Measurements from ENCODE around the gene IRAK1.

The IRAK1 gene

GRCh38 chrX:154010330-154011087 lies 9.2 kb downstream of the IRAK1 start:
- H3K4me1 ChIP-seq (ENCODE audit: control insufficient read depth, insufficient read depth, low read length), result no peaks in the 10 kb centered on the region
- TF ChIP-seq ZFP3 (tag by site-specific recombination; IDR thresholded peaks at IDR 0.05; ENCODE audit: low read depth) (no peak), ZBTB44 (tag by site-specific recombination; IDR thresholded peaks at IDR 0.05) (no peak), ATF2 (tag by site-specific recombination; IDR thresholded peaks at IDR 0.05; ENCODE audit: low read depth) (no peak), ZNF544 (tag by site-specific recombination; IDR thresholded peaks at IDR 0.05) (no peak), HOXC10 (CRISPR knock-in tag; IDR thresholded peaks at IDR 0.05) (no peak), OVOL3 (tag by site-specific recombination; IDR thresholded peaks at IDR 0.05) (no peak), ZBTB48 (tag by site-specific recombination; IDR thresholded peaks at IDR 0.05) (no peak), SP2 (tag by site-specific recombination; IDR thresholded peaks at IDR 0.05) (no peak), ZNF530 (tag by site-specific recombination; IDR thresholded peaks at IDR 0.05; ENCODE audit: low read depth) (no peak), ZNF843 (tag by site-specific recombination; IDR thresholded peaks at IDR 0.05) (no peak), ZBTB7A (tag by site-specific recombination; IDR thresholded peaks at IDR 0.05; ENCODE audit: low read depth) (no peak), ZNF645 (tag by site-specific recombination; IDR thresholded peaks at IDR 0.05) (no peak), ZNF10 (tag by site-specific recombination; IDR thresholded peaks at IDR 0.05) (no peak), ZNF274 (IDR thresholded peaks at IDR 0.05; ENCODE audit: low read length) (no peak), ZNF274 (tag by site-specific recombination; IDR thresholded peaks at IDR 0.05; ENCODE audit: borderline replicate concordance) (no peak), ZNF580 (tag by site-specific recombination; IDR thresholded peaks at IDR 0.05) (no peak), ZNF280C (tag by site-specific recombination; IDR thresholded peaks at IDR 0.05) (no peak)
- no peaks in the 10 kb centered on the region for H3K9me3 ChIP-seq (ENCODE audit: control insufficient read depth, insufficient read depth, low read depth, low read length)
- no peak overlapping the region for H3K27ac ChIP-seq (ENCODE audit: extremely low read depth, low read depth, low read length)
- peaks cover 3 to 59% of the 10 kb centered on the region in 2 experiments; a peak in 2 of 3 replicates for H3K36me3 ChIP-seq (ENCODE audit: control insufficient read depth in 2 of 2, insufficient read depth in 1 of 2, low read length in 2 of 2)
- H3K4me3 ChIP-seq (ENCODE audit: low read depth, low read length), result no peak overlapping the region
- CTCF ChIA-PET, result interaction anchor here (1.1 kb wide), 2 partner anchors 17 to 531 kb away, joined by 4 read pairs; no protein-coding TSS in a partner anchor
- POLR2A ChIA-PET, result interaction anchor here (1.3 to 4.6 kb wide), 2 partner anchors 14 to 39 kb away, joined by 3 to 21 read pairs; partner anchors contain the start of genes HCFC1 and TMEM187

- no peak overlapping the region for H3K4me3 ChIP-seq (ENCODE audit: low read depth, low read length)
- TF ChIP-seq BCL11B (tag by site-specific recombination; IDR thresholded peaks at IDR 0.05; ENCODE audit: low read depth) (no peak), ZNF792 (tag by site-specific recombination; IDR thresholded peaks at IDR 0.05) (no peak), ZNF692 (tag by site-specific recombination; IDR thresholded peaks at IDR 0.05) (no peak), KLF1 (tag by site-specific recombination; IDR thresholded peaks at IDR 0.05) (no peak), ZNF16 (tag by site-specific recombination; IDR thresholded peaks at IDR 0.05; ENCODE audit: low read depth) (no peak), WT1 (tag by site-specific recombination; IDR thresholded peaks at IDR 0.05) (no peak), ZNF311 (tag by site-specific recombination; IDR thresholded peaks at IDR 0.05; ENCODE audit: borderline replicate concordance) (no peak), ZFP3 (tag by site-specific recombination; IDR thresholded peaks at IDR 0.05; ENCODE audit: low read depth) (no peak), ZBTB8A (tag by site-specific recombination; IDR thresholded peaks at IDR 0.05) (no peak), GLI2 (tag by site-specific recombination; IDR thresholded peaks at IDR 0.05; ENCODE audit: borderline replicate concordance, low read depth) (no peak)
These were observed 11.2 kb downstream of the IRAK1 start for GRCh38 chrX:154008521-154008920.

More at GRCh38 chrX:154008521-154008920, 11.2 kb downstream of the IRAK1 start:
- Histone ChIP-seq H3K9me3 (ENCODE audit: control insufficient read depth, insufficient read depth, low read depth, low read length) (no peaks in the 10 kb centered on the region), H3K4me1 (ENCODE audit: control insufficient read depth, insufficient read depth, low read length) (no peaks in the 10 kb centered on the region), H3K36me3 (ENCODE audit: control insufficient read depth in 2 of 2, insufficient read depth in 1 of 2, low read length in 2 of 2) (peaks cover 3 to 44% of the 10 kb centered on the region in 2 experiments; a peak in 2 of 3 replicates), H3K27ac (ENCODE audit: extremely low read depth, low read depth, low read length) (no peak overlapping the region)
- CTCF ChIA-PET, result no interaction called here
- POLR2A ChIA-PET, result interaction anchor here (0.8 to 2.0 kb wide), 3 partner anchors 10 to 40 kb away, joined by 3 to 5 read pairs (median 3); partner anchors contain the start of gene TMEM187
